HCT116 (cell line): ENCODE measurements around the gene DVL2. TPM values are rescaled to one million over a fixed set of nuclear protein-coding genes. Genes with fewer than 3 reads are reported as not detected.
A peak's percentile ranks its signal among the peaks of the same experiment; 100 is the strongest.

Experiments used
- ATAC-seq: fragments of 200-7000 bp; cut with Tn5 transposase; 2 replicates; pipeline ENCODE4 v1.9.1; 2020; ENCODE audit warnings: mild to moderate bottlenecking, moderate library complexity
- BruUV-seq: library from RNA; stranded (reverse); fragments of 400-500 nt; replicated peaks from 2 replicates; lab custom pipeline; 2021; lab: Mats Ljungman, UMichigan
- CTCF ChIA-PET: fragments of 300-600 bp; sonication (Branson Sonifier 250); formaldehyde crosslinking; loops from one replicate; lab custom pipeline; 2021; ENCODE audit warnings: antibody characterized with exemption; lab: Charles Lee
- POLR2A ChIA-PET: fragments of 300-600, 350-600 bp; sonication (Branson Sonifier 250); formaldehyde crosslinking; loops from one replicate; lab custom pipeline; 2021; ENCODE audit warnings: antibody characterized with exemption; lab: Charles Lee
- RAD21 ChIA-PET, 2 experiments: fragments of 300-600 bp; sonication (Branson Sonifier 250); formaldehyde crosslinking; loops; one replicate each; lab custom pipeline; 2023; ENCODE audit warnings: low total read pairs in 2 of 2; ENCODE audit not compliant: uncharacterized antibody in 2 of 2, unreplicated experiment in 2 of 2, low non-redundant PET in 1 of 2; lab: Charles Lee
- DNase-seq: peaks from one replicate; pipeline ENCODE4 v3.0.0-alpha.2; 2010; ENCODE audit warnings: low read depth, low spot score
- H2AFZ ChIP-seq: fragments of 200-600 bp; shearing (Covaris generic), sonication (generic); 2 replicates; pipeline ENCODE4 v1.6.1; 2017; ENCODE audit warnings: low read depth, mixed run types, mixed read lengths, antibody characterized with exemption, low read length; ENCODE audit not compliant: poor library complexity, severe bottlenecking
- H3K27ac ChIP-seq: 2 replicates; pipeline ENCODE4 v1.5.1; 2012; ENCODE audit warnings: low read depth, low read length
- H3K27me3 ChIP-seq: fragments of 200-600 bp; sonication (generic); 2 replicates; pipeline ENCODE4 v1.6.1; 2016; ENCODE audit warnings: mixed run types, low read length, mixed read lengths; ENCODE audit not compliant: insufficient read depth
- H3K36me3 ChIP-seq, 2 experiments: fragments of 200-500 bp in 1 of 2; fragments of 200-600 bp in 1 of 2; sonication (Bioruptor generic) in 1 of 2; sonication (generic) in 1 of 2; 2 replicates each; pipeline versions ENCODE4 v1.5.1 to v1.6.1; 2014 to 2016; ENCODE audit warnings: low read length in 2 of 2, inconsistent platforms in 1 of 2, mixed read lengths in 1 of 2, mixed run types in 1 of 2; ENCODE audit not compliant: insufficient read depth in 2 of 2, control insufficient read depth in 1 of 2
- H3K4me1 ChIP-seq, 2 experiments: fragments of 200-600 bp in 1 of 2; sonication (generic) in 1 of 2; 2 replicates each; pipeline versions ENCODE4 v1.5.1 to v1.6.1; 2012 to 2017; ENCODE audit warnings: low read length in 2 of 2, inconsistent platforms in 1 of 2, mild to moderate bottlenecking in 1 of 2, mixed read lengths in 1 of 2, mixed run types in 1 of 2, moderate library complexity in 1 of 2; ENCODE audit not compliant: insufficient read depth in 2 of 2, control insufficient read depth in 1 of 2
- H3K4me2 ChIP-seq: fragments of 200-600 bp; sonication (generic); 2 replicates; pipeline ENCODE4 v1.6.1; 2017; ENCODE audit warnings: mixed run types, low read length, mixed read lengths
- H3K4me3 ChIP-seq, 2 experiments: fragments of 200-600 bp in 1 of 2; sonication (generic) in 1 of 2; replicated peaks in 1 of 2; 2 replicates each; pipeline ENCODE4 v1.5.1; 2011 to 2016; ENCODE audit warnings: low read length in 2 of 2, control low read depth in 1 of 2, low read depth in 1 of 2, mild to moderate bottlenecking in 1 of 2, mixed read lengths in 1 of 2, mixed run types in 1 of 2
- H3K79me2 ChIP-seq: fragments of 200-600 bp; sonication (generic); 2 replicates; pipeline ENCODE4 v1.6.1; 2017; ENCODE audit warnings: mild to moderate bottlenecking, mixed run types, low read length, moderate library complexity, mixed read lengths; ENCODE audit not compliant: insufficient read depth
- H3K9ac ChIP-seq: fragments of 200-600 bp; sonication (generic); 2 replicates; pipeline ENCODE4 v1.6.1; 2016; ENCODE audit warnings: low read length, mixed read lengths
- H3K9me2 ChIP-seq: fragments of 200-600 bp; sonication (generic), shearing (Covaris generic); 2 replicates; pipeline ENCODE4 v1.6.1; 2017; ENCODE audit warnings: mixed run types, mild to moderate bottlenecking, moderate library complexity; ENCODE audit not compliant: insufficient read depth
- H3K9me3 ChIP-seq, 2 experiments: fragments of 200-500 bp in 1 of 2; fragments of 200-600 bp in 1 of 2; sonication (Bioruptor generic) in 1 of 2; sonication (generic) in 1 of 2; 2 replicates each; pipeline ENCODE4 v1.6.1; 2014 to 2017; ENCODE audit warnings: low read length in 2 of 2, mixed read lengths in 2 of 2, inconsistent platforms in 1 of 2, low read depth in 1 of 2, mild to moderate bottlenecking in 1 of 2, mixed run types in 1 of 2, moderate library complexity in 1 of 2; ENCODE audit not compliant: control insufficient read depth in 1 of 2, insufficient read depth in 1 of 2
- H4K20me1 ChIP-seq: fragments of 200-600 bp; sonication (generic), shearing (Covaris generic); 2 replicates; pipeline ENCODE4 v1.6.1; 2017; ENCODE audit warnings: mixed run types, mild to moderate bottlenecking, moderate library complexity; ENCODE audit not compliant: insufficient read depth
- CEBPB ChIP-seq: IDR thresholded peaks from 2 replicates; pipeline ENCODE4 v1.6.1; 2012; ENCODE audit warnings: low read depth
- EZH2 ChIP-seq: fragments of 200-600 bp; sonication (generic); IDR thresholded peaks from 2 replicates; pipeline ENCODE4 v1.6.1; 2017; ENCODE audit warnings: antibody characterized with exemption, mixed run types
- EZH2phosphoT487 ChIP-seq: fragments of 200-600 bp; IDR thresholded peaks from 2 replicates; pipeline ENCODE4 v1.6.1; 2018; ENCODE audit warnings: antibody characterized with exemption, borderline replicate concordance
- FOSL1 ChIP-seq: IDR thresholded peaks from 2 replicates; pipeline ENCODE4 v1.6.1; 2012; ENCODE audit warnings: low read depth
- JUND ChIP-seq: IDR thresholded peaks from 2 replicates; pipeline ENCODE4 v1.6.1; 2012
- POLR2AphosphoS5 ChIP-seq: IDR thresholded peaks from 2 replicates; pipeline ENCODE4 v1.6.1; 2011; ENCODE audit warnings: mild to moderate bottlenecking, low read depth, low read length, moderate library complexity
- RAD21 ChIP-seq: IDR thresholded peaks from 2 replicates; pipeline ENCODE4 v1.6.1; 2012; ENCODE audit warnings: low read depth, mild to moderate bottlenecking
- SIN3A ChIP-seq: IDR thresholded peaks from 2 replicates; pipeline ENCODE4 v1.6.1; 2012; ENCODE audit warnings: low read depth
- SP1 ChIP-seq: IDR thresholded peaks from 2 replicates; pipeline ENCODE4 v1.6.1; 2012; ENCODE audit warnings: low read depth
- TCF7L2 ChIP-seq: IDR thresholded peaks from 2 replicates; pipeline ENCODE4 v1.7.0; 2011; ENCODE audit warnings: borderline replicate concordance, inconsistent platforms; ENCODE audit not compliant: insufficient read depth, insufficient read length; ENCODE audit errors: extremely low read depth
- YY1 ChIP-seq: IDR thresholded peaks from 2 replicates; pipeline ENCODE4 v1.6.1; 2011; ENCODE audit warnings: low read length, low read depth, moderate library complexity, mild to moderate bottlenecking; ENCODE audit not compliant: insufficient replicate concordance; ENCODE audit errors: extremely low read depth
- ZNF274 ChIP-seq: fragments of 200-500 bp; sonication (Bioruptor generic); IDR thresholded peaks from 2 replicates; pipeline ENCODE4 v1.6.1; 2014; ENCODE audit warnings: mild to moderate bottlenecking, low read depth, low read length, inconsistent platforms
- intact Hi-C: fragments of 100-400 bp; cut with micrococcal nuclease; formaldehyde crosslinking; loops from 2 replicates; pipeline ENCODE4 v1.10.0; 2022
- total RNA-seq: library from RNA; stranded (reverse); gene quantifications from one replicate; pipeline ENCODE4 v1.2.1, GENCODE V29; 2021; ENCODE audit not compliant: unreplicated experiment
- TF ChIP-seq, protein P1 (sequence below): IDR thresholded peaks from 2 replicates; pipeline ENCODE4 v1.6.1; 2012
- TF ChIP-seq, protein P2 (sequence below): IDR thresholded peaks from 2 replicates; pipeline ENCODE4 v1.6.1; 2012
- TF ChIP-seq, protein P3 (sequence below): IDR thresholded peaks from 2 replicates; pipeline ENCODE4 v1.6.1; 2012; ENCODE audit warnings: low read depth
- TF ChIP-seq, protein P4 (sequence below): IDR thresholded peaks from 2 replicates; pipeline ENCODE4 v1.6.1; 2011; ENCODE audit warnings: mild to moderate bottlenecking, low read length, moderate library complexity; ENCODE audit not compliant: insufficient replicate concordance; ENCODE audit errors: extremely low read depth

Gene DVL2
- total RNA-seq, 1 experiment from 2014 or later: 69.7 TPM

DNA sequence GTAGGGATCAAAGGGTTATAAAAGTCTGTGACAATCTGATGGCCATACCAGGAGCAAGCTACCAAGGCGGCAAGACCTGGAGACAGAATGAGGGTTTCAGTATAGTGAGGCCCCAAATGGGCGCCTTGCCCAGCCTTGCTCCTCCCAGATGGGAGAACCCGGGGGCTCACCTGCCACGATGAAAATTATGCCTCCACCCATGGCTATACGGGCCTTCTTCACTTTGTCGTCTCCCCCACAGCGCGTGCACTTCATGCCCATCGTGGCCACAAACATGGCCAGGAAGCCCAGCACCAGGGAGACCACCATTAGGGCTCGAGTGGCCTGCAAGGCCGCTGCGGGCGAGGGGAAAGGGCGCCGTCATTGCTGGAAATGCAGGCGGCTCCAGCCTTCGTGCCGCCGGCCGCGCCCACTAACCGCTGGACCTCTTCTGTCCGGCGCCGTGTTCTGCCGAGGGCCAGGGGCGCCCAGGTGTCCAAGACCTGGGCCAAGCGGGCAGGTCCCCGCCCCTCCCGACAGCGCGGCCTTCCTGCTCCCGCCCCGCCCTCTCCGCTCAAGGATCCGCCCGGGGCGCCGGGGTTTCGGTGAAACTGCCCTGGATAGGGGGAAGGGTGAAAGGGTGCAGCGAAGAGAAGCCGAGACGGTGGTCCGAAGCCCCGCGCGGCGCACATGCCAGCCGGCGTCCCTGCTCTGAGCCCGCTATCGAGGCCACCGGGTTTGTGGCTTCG, 26.5 kb upstream of the DVL2 start:
- Histone ChIP-seq H3K79me2 (peaks cover 58% of the 10 kb centered on the region), H3K9me3 (no peaks in the 10 kb centered on the region), H2AFZ (no peak overlapping the region), H3K36me3 (peaks cover 9 to 32% of the 10 kb centered on the region in 2 experiments), H3K9me2 (no peaks in the 10 kb centered on the region), H3K27me3 (no peaks in the 10 kb centered on the region), H4K20me1 (peaks cover 5% of the 10 kb centered on the region; the same call in 1 of the 2 replicates), H3K4me3 (peak overlapping the region; percentile 98 to 99), H3K27ac (peak overlapping the region; percentile 94), H3K4me2 (peak overlapping the region; percentile 90), H3K9ac (peak overlapping the region; percentile 99), H3K4me1 (peaks cover 33 to 55% of the 10 kb centered on the region in 2 experiments)
- CTCF ChIA-PET: no interaction called here
- intact Hi-C loops: loop anchor here (10.0 kb wide), 1 partner anchor 174 kb away; the partner anchor contains the start of genes FGF11 and TMEM102
- RAD21 ChIA-PET: no interaction called here
- peak; percentile 48 for ATAC-seq
- TF ChIP-seq, protein P1, sequence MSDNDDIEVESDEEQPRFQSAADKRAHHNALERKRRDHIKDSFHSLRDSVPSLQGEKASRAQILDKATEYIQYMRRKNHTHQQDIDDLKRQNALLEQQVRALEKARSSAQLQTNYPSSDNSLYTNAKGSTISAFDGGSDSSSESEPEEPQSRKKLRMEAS: no peak; the same call in 1 of the 2 replicates
- no peak for TF ChIP-seq ZNF274
- no peak for TF ChIP-seq EZH2
- TF ChIP-seq, protein P2, sequence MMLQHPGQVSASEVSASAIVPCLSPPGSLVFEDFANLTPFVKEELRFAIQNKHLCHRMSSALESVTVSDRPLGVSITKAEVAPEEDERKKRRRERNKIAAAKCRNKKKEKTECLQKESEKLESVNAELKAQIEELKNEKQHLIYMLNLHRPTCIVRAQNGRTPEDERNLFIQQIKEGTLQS: no peak
- TF ChIP-seq TCF7L2: no peak
- no peak for TF ChIP-seq SP1
- TF ChIP-seq RAD21: no peak
- no peak for TF ChIP-seq EZH2phosphoT487
- TF ChIP-seq CEBPB: no peak
- TF ChIP-seq JUND: 0 out of 2 replicates have a peak, but pooled peaks have one; percentile 10
- TF ChIP-seq, protein P3, sequence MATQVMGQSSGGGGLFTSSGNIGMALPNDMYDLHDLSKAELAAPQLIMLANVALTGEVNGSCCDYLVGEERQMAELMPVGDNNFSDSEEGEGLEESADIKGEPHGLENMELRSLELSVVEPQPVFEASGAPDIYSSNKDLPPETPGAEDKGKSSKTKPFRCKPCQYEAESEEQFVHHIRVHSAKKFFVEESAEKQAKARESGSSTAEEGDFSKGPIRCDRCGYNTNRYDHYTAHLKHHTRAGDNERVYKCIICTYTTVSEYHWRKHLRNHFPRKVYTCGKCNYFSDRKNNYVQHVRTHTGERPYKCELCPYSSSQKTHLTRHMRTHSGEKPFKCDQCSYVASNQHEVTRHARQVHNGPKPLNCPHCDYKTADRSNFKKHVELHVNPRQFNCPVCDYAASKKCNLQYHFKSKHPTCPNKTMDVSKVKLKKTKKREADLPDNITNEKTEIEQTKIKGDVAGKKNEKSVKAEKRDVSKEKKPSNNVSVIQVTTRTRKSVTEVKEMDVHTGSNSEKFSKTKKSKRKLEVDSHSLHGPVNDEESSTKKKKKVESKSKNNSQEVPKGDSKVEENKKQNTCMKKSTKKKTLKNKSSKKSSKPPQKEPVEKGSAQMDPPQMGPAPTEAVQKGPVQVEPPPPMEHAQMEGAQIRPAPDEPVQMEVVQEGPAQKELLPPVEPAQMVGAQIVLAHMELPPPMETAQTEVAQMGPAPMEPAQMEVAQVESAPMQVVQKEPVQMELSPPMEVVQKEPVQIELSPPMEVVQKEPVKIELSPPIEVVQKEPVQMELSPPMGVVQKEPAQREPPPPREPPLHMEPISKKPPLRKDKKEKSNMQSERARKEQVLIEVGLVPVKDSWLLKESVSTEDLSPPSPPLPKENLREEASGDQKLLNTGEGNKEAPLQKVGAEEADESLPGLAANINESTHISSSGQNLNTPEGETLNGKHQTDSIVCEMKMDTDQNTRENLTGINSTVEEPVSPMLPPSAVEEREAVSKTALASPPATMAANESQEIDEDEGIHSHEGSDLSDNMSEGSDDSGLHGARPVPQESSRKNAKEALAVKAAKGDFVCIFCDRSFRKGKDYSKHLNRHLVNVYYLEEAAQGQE: no peak
- TF ChIP-seq, protein P4, sequence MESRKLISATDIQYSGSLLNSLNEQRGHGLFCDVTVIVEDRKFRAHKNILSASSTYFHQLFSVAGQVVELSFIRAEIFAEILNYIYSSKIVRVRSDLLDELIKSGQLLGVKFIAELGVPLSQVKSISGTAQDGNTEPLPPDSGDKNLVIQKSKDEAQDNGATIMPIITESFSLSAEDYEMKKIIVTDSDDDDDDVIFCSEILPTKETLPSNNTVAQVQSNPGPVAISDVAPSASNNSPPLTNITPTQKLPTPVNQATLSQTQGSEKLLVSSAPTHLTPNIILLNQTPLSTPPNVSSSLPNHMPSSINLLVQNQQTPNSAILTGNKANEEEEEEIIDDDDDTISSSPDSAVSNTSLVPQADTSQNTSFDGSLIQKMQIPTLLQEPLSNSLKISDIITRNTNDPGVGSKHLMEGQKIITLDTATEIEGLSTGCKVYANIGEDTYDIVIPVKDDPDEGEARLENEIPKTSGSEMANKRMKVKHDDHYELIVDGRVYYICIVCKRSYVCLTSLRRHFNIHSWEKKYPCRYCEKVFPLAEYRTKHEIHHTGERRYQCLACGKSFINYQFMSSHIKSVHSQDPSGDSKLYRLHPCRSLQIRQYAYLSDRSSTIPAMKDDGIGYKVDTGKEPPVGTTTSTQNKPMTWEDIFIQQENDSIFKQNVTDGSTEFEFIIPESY: no peak
- no peak for TF ChIP-seq YY1
- peak; percentile 36; the same call in 1 of the 2 replicates for TF ChIP-seq SIN3A
- no peak for TF ChIP-seq FOSL1
- TF ChIP-seq POLR2AphosphoS5: peak; percentile 41; the same call in 1 of the 2 replicates
- POLR2A ChIA-PET: interaction anchor here (0.7 to 3.0 kb wide), 6 partner anchors 19 to 397 kb away, joined by 3 to 15 read pairs (median 6); partner anchors contain the start of genes ACADVL, DLG4 and GABARAP
- DNase-seq: no peak
- no TSS peak for BruUV-seq
